NCI-H1105 treated with DMSO at 0.1 percent for 48 hours (cell line): ENCODE data around the gene EIF4B.
"Not testable (repeated sequence)": the region's sequence is repeated elsewhere in the genome, so short reads cannot be mapped to it uniquely, and the experiment has no call there.

Experiments
- DNase-seq: peaks from one replicate; lab custom pipeline; 2025; lab: John Stamatoyannopoulos, UW

The EIF4B gene

GRCh38 chr12:52992699-52993557, 13.3 kb upstream of the EIF4B start:
- no peak for DNase-seq

- no peak for DNase-seq
Measured at GRCh38 chr12:52993558-52993869, 12.7 kb upstream of the EIF4B start.

GRCh38 chr12:53004178-53004577, 2.1 kb upstream of the EIF4B start:
- no peak for DNase-seq

- no peak for DNase-seq
Measured at GRCh38 chr12:53004582-53004981, 1.7 kb upstream of the EIF4B start.

- no peak for DNase-seq
Measured at GRCh38 chr12:53005215-53005985, 856 bp upstream of the EIF4B start.

GRCh38 chr12:53006810-53007309, 604 bp downstream of the EIF4B start:
- DNase-seq, result peak; percentile 30

- no peak for DNase-seq
Measured at GRCh38 chr12:53007343-53007742, 1.1 kb downstream of the EIF4B start.

GRCh38 chr12:53008760-53009159, 2.5 kb downstream of the EIF4B start:
- not testable (repeated sequence) for DNase-seq

- no peak for DNase-seq
Measured at GRCh38 chr12:53010955-53011354, 4.7 kb downstream of the EIF4B start.

- no peak for DNase-seq
Measured at GRCh38 chr12:53011889-53012288, 5.6 kb downstream of the EIF4B start.

- no peak for DNase-seq
Measured at GRCh38 chr12:53012928-53013327, 6.7 kb downstream of the EIF4B start.

GRCh38 chr12:53014709-53015108, 8.5 kb downstream of the EIF4B start:
- no peak for DNase-seq

GRCh38 chr12:53025250-53025649, 19.0 kb downstream of the EIF4B start:
- DNase-seq, result no peak

GRCh38 chr12:53027014-53027413, 20.8 kb downstream of the EIF4B start:
- DNase-seq, result not testable (repeated sequence)

GRCh38 chr12:53031616-53032015, 25.4 kb downstream of the EIF4B start:
- DNase-seq, result no peak

- DNase-seq, result not testable (repeated sequence)
Measured at GRCh38 chr12:53033832-53034231, 27.6 kb downstream of the EIF4B start.

GRCh38 chr12:53034459-53034858, 28.2 kb downstream of the EIF4B start:
- DNase-seq, result no peak

GRCh38 chr12:53036802-53037201, 30.5 kb downstream of the EIF4B start:
- no peak for DNase-seq

- no peak for DNase-seq
Measured at GRCh38 chr12:53039851-53040250, 33.6 kb downstream of the EIF4B start.

- no peak for DNase-seq
Measured at GRCh38 chr12:53042607-53043454, 36.6 kb downstream of the EIF4B start.

- DNase-seq, result no peak
Measured at GRCh38 chr12:53044052-53044581, 37.9 kb downstream of the EIF4B start.
